Tibial nerve (tissue), 4 donors: Measurements from ENCODE around the gene EPS8L3. TPM values are rescaled to one million over a fixed set of nuclear protein-coding genes. Genes with fewer than 3 reads are reported as not detected.
"Not testable (repeated sequence)": the region's sequence is repeated elsewhere in the genome, so short reads cannot be mapped to it uniquely, and the experiment has no call there.

Experiments used
- DNase-seq, 2 donors: peaks; one replicate each; pipeline ENCODE4 v3.0.0-alpha.2; 2019; ENCODE audit warnings: low spot score in 2 of 2
- H3K27ac ChIP-seq, 4 donors: fragments of 200-600 bp; sonication (generic) in 3 of 4; one replicate each; pipeline ENCODE4 v1.5.1; 2017 to 2019; ENCODE audit warnings: mild to moderate bottlenecking in 1 of 4
- H3K27me3 ChIP-seq, 2 donors: fragments of 200-600 bp; sonication (generic) in 1 of 2; one replicate each; pipeline versions ENCODE4 v1.5.1 to v1.6.0; 2017 to 2019
- H3K36me3 ChIP-seq, 3 donors: fragments of 200-600 bp; sonication (generic); one replicate each; pipeline ENCODE4 v1.5.1; 2018 to 2019
- H3K4me1 ChIP-seq, 4 donors: fragments of 200-600 bp; sonication (generic) in 3 of 4; one replicate each; pipeline ENCODE4 v1.5.1; 2017 to 2019
- H3K4me3 ChIP-seq, 4 donors: fragments of 200-600 bp; sonication (generic) in 3 of 4; one replicate each; pipeline ENCODE4 v1.5.1; 2017 to 2019; ENCODE audit warnings: mild to moderate bottlenecking in 1 of 4, moderate library complexity in 1 of 4
- H3K9me3 ChIP-seq, 4 donors: fragments of 200-600 bp; sonication (generic) in 3 of 4; one replicate each; pipeline ENCODE4 v1.5.1; 2017 to 2019
- EP300 ChIP-seq, 2 donors: sonication (generic); formaldehyde crosslinking; IDR thresholded peaks; one replicate each; pipeline ENCODE4 v1.6.1; 2017; ENCODE audit warnings: antibody characterized with exemption in 2 of 2, mild to moderate bottlenecking in 1 of 2
- POLR2A ChIP-seq, 2 donors: fragments of 450-650 bp; IDR thresholded peaks; one replicate each; pipeline ENCODE4 v1.6.1; 2017; ENCODE audit warnings: antibody characterized with exemption in 2 of 2, mild to moderate bottlenecking in 2 of 2, moderate library complexity in 2 of 2
- WGBS, 2 donors: methylation state at CpG; one replicate each; pipeline ENCODE4 v1.1.5; 2018; 5-methylcytosine and 5-hydroxymethylcytosine counted together
- total RNA-seq, 4 donors: library from RNA; depleted of rRNA; stranded (reverse); fragments of >200 nt; gene quantifications; one replicate each; pipeline ENCODE4 v1.1.0, GENCODE V29; 2016
- TF ChIP-seq, protein P1 (sequence below), 5 experiments: fragments of 200-600 bp in 3 of 5; fragments of 450-650 bp in 2 of 5; sonication (generic) in 3 of 5; IDR thresholded peaks; one replicate each; pipeline ENCODE4 v1.5.1; 2016 to 2019; ENCODE audit warnings: antibody characterized with exemption in 5 of 5, mild to moderate bottlenecking in 3 of 5, moderate library complexity in 2 of 5

Gene EPS8L3
- total RNA-seq, 4 donors from 2014 or later = not detected

DNA sequence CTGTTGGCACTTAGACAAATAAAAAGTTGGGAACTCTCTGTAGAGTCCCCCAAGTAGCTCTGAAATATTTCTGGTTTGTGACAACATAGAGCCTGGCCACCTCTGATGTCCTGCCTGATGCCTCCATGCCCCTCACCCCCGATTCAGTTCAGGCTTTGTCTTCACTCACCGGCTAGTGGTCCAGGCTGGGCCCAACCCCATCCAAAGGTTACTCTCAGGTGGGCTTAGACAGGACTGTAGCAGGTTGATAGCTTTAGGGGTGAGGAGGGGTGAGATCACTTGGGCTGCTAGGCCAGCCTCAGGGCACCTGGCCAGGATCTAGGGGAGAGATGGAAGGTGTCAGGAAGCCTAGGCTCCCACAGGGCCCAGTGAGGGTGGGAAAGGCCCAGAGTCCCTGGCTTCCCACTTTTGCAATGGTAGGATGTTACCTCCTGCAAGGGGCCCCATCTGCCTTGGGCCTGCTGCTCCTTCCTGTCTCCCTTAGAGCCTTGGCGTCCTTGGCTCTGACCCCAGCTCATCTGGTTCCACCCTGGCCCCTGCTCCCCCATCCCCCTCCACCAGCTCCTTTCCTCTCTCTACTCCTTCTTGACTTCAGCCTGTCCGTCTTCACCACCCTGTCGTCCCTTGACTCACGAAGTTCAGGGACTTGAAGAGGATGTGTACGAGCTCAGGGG is 6.7 kb downstream of the EPS8L3 start:
- no peaks in the 10 kb centered on the region for H3K36me3 ChIP-seq
- no peaks in the 10 kb centered on the region for H3K4me1 ChIP-seq
- H3K27ac ChIP-seq = no peak overlapping the region
- H3K27me3 ChIP-seq = no peaks in the 10 kb centered on the region
- H3K9me3 ChIP-seq = no peaks in the 10 kb centered on the region
- 90 to 93% methylated on average over 7 of the region's 7 CpGs for WGBS, 2 donors
- H3K4me3 ChIP-seq = no peak overlapping the region
- DNase-seq = no peak
- TF ChIP-seq, protein P1, sequence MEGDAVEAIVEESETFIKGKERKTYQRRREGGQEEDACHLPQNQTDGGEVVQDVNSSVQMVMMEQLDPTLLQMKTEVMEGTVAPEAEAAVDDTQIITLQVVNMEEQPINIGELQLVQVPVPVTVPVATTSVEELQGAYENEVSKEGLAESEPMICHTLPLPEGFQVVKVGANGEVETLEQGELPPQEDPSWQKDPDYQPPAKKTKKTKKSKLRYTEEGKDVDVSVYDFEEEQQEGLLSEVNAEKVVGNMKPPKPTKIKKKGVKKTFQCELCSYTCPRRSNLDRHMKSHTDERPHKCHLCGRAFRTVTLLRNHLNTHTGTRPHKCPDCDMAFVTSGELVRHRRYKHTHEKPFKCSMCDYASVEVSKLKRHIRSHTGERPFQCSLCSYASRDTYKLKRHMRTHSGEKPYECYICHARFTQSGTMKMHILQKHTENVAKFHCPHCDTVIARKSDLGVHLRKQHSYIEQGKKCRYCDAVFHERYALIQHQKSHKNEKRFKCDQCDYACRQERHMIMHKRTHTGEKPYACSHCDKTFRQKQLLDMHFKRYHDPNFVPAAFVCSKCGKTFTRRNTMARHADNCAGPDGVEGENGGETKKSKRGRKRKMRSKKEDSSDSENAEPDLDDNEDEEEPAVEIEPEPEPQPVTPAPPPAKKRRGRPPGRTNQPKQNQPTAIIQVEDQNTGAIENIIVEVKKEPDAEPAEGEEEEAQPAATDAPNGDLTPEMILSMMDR (IDR thresholded peaks at IDR 0.05) = no peak
- TF ChIP-seq EP300 (IDR thresholded peaks at IDR 0.05) = no peak
- no peak for TF ChIP-seq POLR2A (IDR thresholded peaks at IDR 0.05)

DNA sequence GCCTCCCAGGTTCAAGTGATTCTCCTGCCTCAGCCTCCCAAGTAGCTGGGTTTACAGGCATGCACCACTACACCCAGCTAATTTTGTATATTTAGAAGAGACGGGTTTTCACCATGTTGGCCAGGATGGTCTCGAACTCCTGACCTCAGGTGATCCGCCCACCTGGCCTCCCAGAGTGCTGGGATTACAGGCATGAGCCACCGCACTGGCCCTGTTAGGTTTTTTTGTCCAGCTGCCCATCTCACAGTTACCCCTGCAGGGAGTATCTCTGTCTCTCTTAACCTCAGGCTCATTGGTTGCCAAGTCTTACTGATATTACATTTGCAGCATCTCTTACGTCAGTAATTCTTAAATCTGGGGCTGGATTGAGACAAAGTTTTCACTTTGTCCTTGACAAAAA is 7.4 kb downstream of the EPS8L3 start:
- H3K4me3 ChIP-seq = not testable (repeated sequence)

DNA sequence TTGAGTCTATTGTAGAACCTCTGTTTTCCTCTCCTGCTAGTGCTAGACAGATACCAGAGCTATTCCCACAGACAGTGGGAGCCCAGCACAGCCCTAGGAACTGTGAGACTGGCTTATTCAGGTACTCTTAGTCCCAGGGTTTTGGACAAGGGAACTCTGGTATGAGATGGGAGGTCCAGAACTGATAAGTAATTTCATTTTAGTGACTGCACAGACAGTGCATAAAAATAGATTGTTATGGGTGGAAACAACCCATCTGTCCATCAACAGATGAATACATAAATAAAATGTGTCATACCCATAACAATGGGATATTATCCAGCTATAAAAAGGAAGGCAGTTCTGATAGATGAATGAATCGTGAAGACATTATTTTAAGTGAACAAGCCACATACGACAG is 9.0 kb downstream of the EPS8L3 start:
- H3K4me1 ChIP-seq = no peaks in the 10 kb centered on the region
- no peaks in the 10 kb centered on the region for H3K27me3 ChIP-seq
- no peaks in the 10 kb centered on the region for H3K9me3 ChIP-seq
- DNase-seq = no peak
- TF ChIP-seq, protein P1 (IDR thresholded peaks at IDR 0.05) = no peak
- TF ChIP-seq EP300 (IDR thresholded peaks at IDR 0.05) (no peak), POLR2A (IDR thresholded peaks at IDR 0.05) (no peak)
- WGBS, 2 donors = 48 to 49% methylated on average over 2 of the region's 2 CpGs
- no peak overlapping the region for H3K4me3 ChIP-seq
- no peaks in the 10 kb centered on the region for H3K36me3 ChIP-seq
- H3K27ac ChIP-seq = no peak overlapping the region

More for the DNA sequence above, 7.4 kb downstream of the EPS8L3 start:
- 88 to 90% methylated on average over 5 of the region's 5 CpGs for WGBS, 2 donors
- not testable (repeated sequence) for H3K36me3 ChIP-seq, H3K27ac ChIP-seq, H3K9me3 ChIP-seq, DNase-seq, H3K27me3 ChIP-seq, H3K4me1 ChIP-seq

DNA sequence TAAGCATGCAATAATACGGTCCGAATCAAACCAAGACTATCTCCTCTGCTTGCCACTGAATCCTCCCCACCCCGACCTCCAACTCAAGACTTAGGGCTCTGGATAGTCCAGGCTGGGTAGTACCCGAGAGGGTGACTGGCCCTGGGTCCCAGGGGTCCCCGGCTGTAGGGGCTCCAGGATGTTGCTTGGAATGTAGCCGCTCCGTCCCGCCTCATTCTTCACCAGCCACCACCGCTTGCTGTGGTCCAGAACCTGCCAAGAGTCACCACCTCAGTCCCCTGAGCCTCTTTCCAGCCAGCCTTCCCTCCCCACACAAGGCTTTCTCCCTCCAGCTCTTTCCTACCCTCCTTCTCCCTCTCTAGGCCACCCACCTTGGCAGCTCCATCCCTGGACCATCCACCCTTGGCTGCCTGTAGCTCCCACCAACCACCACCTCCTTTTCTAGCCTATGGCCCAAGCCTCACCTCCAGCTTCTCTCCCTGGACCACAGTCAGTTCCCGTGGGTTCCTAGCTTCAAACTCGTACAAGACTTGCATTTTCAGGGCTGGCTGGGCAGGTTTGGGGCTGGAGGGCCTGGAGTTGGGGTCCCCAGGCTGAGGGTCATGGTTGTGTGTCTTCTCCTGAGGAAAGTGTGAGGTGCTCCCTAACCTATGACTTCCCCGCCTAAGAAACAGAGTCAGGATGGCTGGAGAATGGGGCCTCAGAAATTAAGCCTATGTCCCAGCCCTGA is 12.0 kb downstream of the EPS8L3 start:
- 84 to 87% methylated on average over 12 of the region's 12 CpGs for WGBS, 2 donors
- H3K27ac ChIP-seq = no peak overlapping the region
- TF ChIP-seq, protein P1 (IDR thresholded peaks at IDR 0.05) = no peak
- TF ChIP-seq POLR2A (IDR thresholded peaks at IDR 0.05) (no peak), EP300 (IDR thresholded peaks at IDR 0.05) (no peak)

DNA sequence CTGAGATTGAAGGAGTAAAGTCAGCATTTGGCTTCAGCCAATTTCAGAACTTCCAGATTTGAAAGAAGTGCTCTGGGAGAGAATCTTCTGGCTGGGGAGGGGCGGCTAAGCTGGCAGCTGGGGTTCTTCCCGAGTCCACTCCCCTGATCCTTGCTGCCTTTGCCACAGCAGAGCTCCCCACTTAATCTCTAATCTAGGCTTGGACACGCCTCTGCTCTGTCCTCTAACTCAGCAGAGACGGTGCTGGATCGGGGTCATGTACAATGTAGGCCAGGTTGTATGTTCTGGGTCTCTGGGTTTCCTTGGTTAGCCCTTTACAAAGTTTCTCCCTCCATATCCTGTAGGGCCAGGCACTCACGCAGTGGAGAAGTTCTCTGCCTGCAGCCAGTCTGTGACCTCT is 12.8 kb downstream of the EPS8L3 start:
- no peak for TF ChIP-seq POLR2A (IDR thresholded peaks at IDR 0.05)
- TF ChIP-seq, protein P1 (IDR thresholded peaks at IDR 0.05) = no peak
- no peak for TF ChIP-seq EP300 (IDR thresholded peaks at IDR 0.05)
- no peaks in the 10 kb centered on the region for H3K4me1 ChIP-seq
- no peak overlapping the region for H3K4me3 ChIP-seq
- WGBS, 2 donors = 77 to 90% methylated on average over 6 of the region's 6 CpGs
- DNase-seq = no peak
- H3K36me3 ChIP-seq = no peaks in the 10 kb centered on the region
- no peak overlapping the region for H3K27ac ChIP-seq
- no peaks in the 10 kb centered on the region for H3K27me3 ChIP-seq
- H3K9me3 ChIP-seq = no peaks in the 10 kb centered on the region

More for the DNA sequence above, 12.0 kb downstream of the EPS8L3 start:
- no peaks in the 10 kb centered on the region for H3K4me1 ChIP-seq
- H3K27me3 ChIP-seq = no peaks in the 10 kb centered on the region
- H3K36me3 ChIP-seq = no peaks in the 10 kb centered on the region
- DNase-seq = no peak
- H3K4me3 ChIP-seq = no peak overlapping the region
- H3K9me3 ChIP-seq = no peaks in the 10 kb centered on the region
